ENCODE measurements around the gene XYLT1.

XYLT1 gene

DNA sequence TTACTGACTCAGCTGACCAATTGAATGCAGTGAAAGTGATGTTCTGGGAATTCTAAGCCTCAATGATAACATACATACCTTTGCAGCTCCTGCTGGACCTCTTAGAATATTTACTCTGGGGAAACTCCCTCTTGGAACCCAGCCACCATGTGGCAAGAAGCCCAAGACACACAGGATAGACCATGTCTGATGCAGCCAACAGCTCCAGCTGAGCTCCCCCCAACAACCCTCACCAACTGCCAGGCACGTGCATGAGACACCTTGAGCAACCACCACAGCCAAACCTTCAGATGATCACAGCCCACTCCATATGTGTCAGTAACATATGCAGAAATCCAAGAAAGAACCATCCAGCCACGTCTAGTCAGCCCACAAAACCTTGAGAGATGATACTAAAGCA, 53.0 kb downstream of the XYLT1 start:
- Histone ChIP-seq H3K4me3 (ENCODE audit: severe bottlenecking) (no peak overlapping the region), H3K36me3 (ENCODE audit: low read depth) (no peaks in the 10 kb centered on the region), H3K27me3 (ENCODE audit: insufficient read depth, poor library complexity, severe bottlenecking) (no peaks in the 10 kb centered on the region), H3K4me1 (ENCODE audit: insufficient read depth, poor library complexity, severe bottlenecking) (no peaks in the 10 kb centered on the region), H3K9me3 (ENCODE audit: severe bottlenecking) (no peaks in the 10 kb centered on the region), H3K27ac (ENCODE audit: poor library complexity, severe bottlenecking) (no peak overlapping the region)
- TF ChIP-seq, protein P1, sequence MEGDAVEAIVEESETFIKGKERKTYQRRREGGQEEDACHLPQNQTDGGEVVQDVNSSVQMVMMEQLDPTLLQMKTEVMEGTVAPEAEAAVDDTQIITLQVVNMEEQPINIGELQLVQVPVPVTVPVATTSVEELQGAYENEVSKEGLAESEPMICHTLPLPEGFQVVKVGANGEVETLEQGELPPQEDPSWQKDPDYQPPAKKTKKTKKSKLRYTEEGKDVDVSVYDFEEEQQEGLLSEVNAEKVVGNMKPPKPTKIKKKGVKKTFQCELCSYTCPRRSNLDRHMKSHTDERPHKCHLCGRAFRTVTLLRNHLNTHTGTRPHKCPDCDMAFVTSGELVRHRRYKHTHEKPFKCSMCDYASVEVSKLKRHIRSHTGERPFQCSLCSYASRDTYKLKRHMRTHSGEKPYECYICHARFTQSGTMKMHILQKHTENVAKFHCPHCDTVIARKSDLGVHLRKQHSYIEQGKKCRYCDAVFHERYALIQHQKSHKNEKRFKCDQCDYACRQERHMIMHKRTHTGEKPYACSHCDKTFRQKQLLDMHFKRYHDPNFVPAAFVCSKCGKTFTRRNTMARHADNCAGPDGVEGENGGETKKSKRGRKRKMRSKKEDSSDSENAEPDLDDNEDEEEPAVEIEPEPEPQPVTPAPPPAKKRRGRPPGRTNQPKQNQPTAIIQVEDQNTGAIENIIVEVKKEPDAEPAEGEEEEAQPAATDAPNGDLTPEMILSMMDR (IDR thresholded peaks at IDR 0.05; ENCODE audit: poor library complexity, severe bottlenecking) = no peak
- no peak for DNase-seq (ENCODE audit: low spot score)
- no peak for ATAC-seq (ENCODE audit: low read depth)

DNA sequence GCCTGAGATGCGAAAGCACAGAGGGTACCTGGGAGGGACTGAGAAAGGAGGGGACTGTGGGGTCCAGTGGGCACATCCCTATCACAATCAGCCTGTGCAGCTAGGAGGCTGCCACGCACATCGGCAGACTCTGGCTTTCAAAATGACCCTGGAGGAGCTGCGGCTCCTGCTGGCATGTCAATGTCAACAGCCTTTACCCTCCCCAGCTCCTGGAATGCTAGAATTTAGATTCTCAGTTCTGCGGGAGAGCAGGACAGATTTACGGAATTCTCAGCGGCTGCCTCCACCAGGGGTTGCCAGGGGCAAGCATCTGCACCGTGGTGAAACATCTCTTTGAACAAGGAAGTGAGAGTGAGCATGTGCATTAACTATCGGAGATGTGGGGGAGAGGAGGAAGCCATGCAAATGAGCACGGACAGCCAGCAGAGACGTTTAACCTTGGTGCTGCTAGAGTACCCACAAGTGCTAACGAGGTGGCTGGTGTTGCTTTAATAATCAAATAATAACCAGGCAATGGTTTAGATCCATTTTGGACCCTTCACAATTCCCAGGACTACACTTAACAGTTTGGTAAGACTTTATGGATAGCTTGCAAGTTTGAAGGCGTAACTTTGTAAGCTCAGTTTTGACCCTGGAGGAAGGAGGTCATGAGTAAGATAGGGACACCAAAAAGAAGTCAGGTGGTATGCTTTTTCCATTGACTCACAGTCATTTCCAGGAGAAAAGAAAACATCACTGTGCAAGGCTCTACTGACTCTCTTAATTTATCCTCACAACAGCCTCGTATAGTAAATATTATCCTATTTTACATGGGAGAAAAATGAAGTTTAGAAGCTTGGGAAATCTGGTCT, 54.1 kb downstream of the XYLT1 start:
- no peak overlapping the region for H3K27ac ChIP-seq (ENCODE audit: poor library complexity, severe bottlenecking)
- TF ChIP-seq, protein P1 (IDR thresholded peaks at IDR 0.05; ENCODE audit: poor library complexity, severe bottlenecking) = no peak

DNA sequence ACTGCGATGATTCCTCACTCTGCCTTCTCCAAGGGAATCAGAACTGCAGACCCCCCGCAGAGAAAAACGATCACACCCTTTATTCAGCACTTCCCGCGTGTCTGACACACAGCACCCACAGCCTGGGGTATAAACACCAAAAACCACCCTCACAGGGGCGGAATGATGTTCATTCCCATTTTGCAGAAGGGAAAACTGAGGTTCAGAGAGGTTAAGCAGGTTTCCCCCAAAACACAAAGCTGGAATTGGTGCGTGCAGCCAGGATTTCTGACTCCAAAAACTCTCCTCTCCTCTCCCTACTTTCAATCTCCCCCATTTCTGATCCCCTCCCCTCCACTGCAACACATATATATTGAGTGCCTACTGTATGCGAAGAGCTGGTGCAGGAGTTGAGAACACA, 55.8 kb downstream of the XYLT1 start:
- H3K27me3 ChIP-seq (ENCODE audit: insufficient read depth, poor library complexity, severe bottlenecking) = no peaks in the 10 kb centered on the region
- TF ChIP-seq, protein P1 (IDR thresholded peaks at IDR 0.05; ENCODE audit: poor library complexity, severe bottlenecking) = no peak
- no peak overlapping the region for H3K27ac ChIP-seq (ENCODE audit: poor library complexity, severe bottlenecking)
- DNase-seq (ENCODE audit: low spot score) (no peak), ATAC-seq (ENCODE audit: low read depth) (no peak)
- H3K9me3 ChIP-seq (ENCODE audit: severe bottlenecking) = no peaks in the 10 kb centered on the region
- no peaks in the 10 kb centered on the region for H3K36me3 ChIP-seq (ENCODE audit: low read depth)
- H3K4me1 ChIP-seq (ENCODE audit: insufficient read depth, poor library complexity, severe bottlenecking) = no peaks in the 10 kb centered on the region
- no peak overlapping the region for H3K4me3 ChIP-seq (ENCODE audit: severe bottlenecking)

More for the DNA sequence above, 54.1 kb downstream of the XYLT1 start:
- no peaks in the 10 kb centered on the region for H3K36me3 ChIP-seq (ENCODE audit: low read depth)
- ATAC-seq (ENCODE audit: low read depth) = no peak
- H3K4me1 ChIP-seq (ENCODE audit: insufficient read depth, poor library complexity, severe bottlenecking) = no peaks in the 10 kb centered on the region
- H3K9me3 ChIP-seq (ENCODE audit: severe bottlenecking) = no peaks in the 10 kb centered on the region
- DNase-seq (ENCODE audit: low spot score) = no peak
- no peak overlapping the region for H3K4me3 ChIP-seq (ENCODE audit: severe bottlenecking)
- no peaks in the 10 kb centered on the region for H3K27me3 ChIP-seq (ENCODE audit: insufficient read depth, poor library complexity, severe bottlenecking)

DNA sequence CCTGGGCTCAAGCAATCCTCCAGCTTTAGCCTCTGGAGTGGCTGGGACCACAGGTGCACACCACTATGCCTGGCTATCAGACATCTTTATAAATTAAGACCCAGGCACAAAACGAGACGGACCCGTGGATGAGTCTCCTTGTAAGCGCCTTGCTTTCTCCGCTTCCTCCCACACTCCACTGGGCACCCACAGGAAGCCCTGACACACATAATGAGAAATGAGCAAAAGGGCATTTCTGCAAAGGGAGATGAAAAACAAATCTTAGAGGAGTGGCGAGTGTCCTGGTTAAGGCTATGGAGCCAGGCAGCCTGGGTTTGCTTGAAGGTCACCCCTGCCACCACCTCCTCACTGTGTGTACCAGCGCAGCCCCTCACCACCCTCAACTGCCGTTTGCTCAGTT, 56.3 kb downstream of the XYLT1 start:
- H3K4me3 ChIP-seq (ENCODE audit: severe bottlenecking) = no peak overlapping the region
- no peaks in the 10 kb centered on the region for H3K4me1 ChIP-seq (ENCODE audit: insufficient read depth, poor library complexity, severe bottlenecking)
- TF ChIP-seq, protein P1 (IDR thresholded peaks at IDR 0.05; ENCODE audit: poor library complexity, severe bottlenecking) = no peak
- H3K9me3 ChIP-seq (ENCODE audit: severe bottlenecking) = no peaks in the 10 kb centered on the region
- no peak overlapping the region for H3K27ac ChIP-seq (ENCODE audit: poor library complexity, severe bottlenecking)
- ATAC-seq (ENCODE audit: low read depth) (no peak), DNase-seq (ENCODE audit: low spot score) (no peak)
- H3K36me3 ChIP-seq (ENCODE audit: low read depth) = no peaks in the 10 kb centered on the region
- H3K27me3 ChIP-seq (ENCODE audit: insufficient read depth, poor library complexity, severe bottlenecking) = no peaks in the 10 kb centered on the region

DNA sequence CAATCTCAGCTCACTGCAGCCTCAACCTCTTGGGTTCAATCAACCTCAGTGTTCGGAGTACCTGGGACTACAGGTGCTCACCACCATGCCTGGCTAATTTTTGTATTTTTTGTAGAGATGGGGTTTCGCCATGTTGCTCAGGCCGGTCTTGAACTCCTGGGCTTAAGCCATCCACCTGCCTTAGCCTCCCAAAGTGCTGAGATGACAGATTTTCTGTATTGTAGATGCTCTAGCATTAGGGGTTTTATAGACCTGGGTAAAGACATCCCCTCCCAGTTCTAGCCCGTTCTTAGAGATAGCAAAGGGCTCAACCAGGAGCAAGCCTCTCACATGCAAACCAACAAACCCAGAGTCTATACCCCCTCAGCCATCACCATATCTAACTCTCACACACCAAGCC, 57.3 kb downstream of the XYLT1 start:
- H3K27me3 ChIP-seq (ENCODE audit: insufficient read depth, poor library complexity, severe bottlenecking) = no peaks in the 10 kb centered on the region
- no peaks in the 10 kb centered on the region for H3K4me1 ChIP-seq (ENCODE audit: insufficient read depth, poor library complexity, severe bottlenecking)
- H3K36me3 ChIP-seq (ENCODE audit: low read depth) = no peaks in the 10 kb centered on the region
- TF ChIP-seq, protein P1 (IDR thresholded peaks at IDR 0.05; ENCODE audit: poor library complexity, severe bottlenecking) = no peak
- ATAC-seq (ENCODE audit: low read depth) = no peak
- no peak overlapping the region for H3K27ac ChIP-seq (ENCODE audit: poor library complexity, severe bottlenecking)
- no peak for DNase-seq (ENCODE audit: low spot score)
- H3K9me3 ChIP-seq (ENCODE audit: severe bottlenecking) = no peaks in the 10 kb centered on the region
- H3K4me3 ChIP-seq (ENCODE audit: severe bottlenecking) = no peak overlapping the region
